AML-193 (cell line): ENCODE data around the gene SMIM45.
"Not testable (repeated sequence)": the region's sequence is repeated elsewhere in the genome, so short reads cannot be mapped to it uniquely, and the experiment has no call there.

Experiments
- DNase-seq, 2 experiments: peaks; one replicate each; lab custom pipeline; 2025; lab: John Stamatoyannopoulos, UW

SMIM45 gene

DNA sequence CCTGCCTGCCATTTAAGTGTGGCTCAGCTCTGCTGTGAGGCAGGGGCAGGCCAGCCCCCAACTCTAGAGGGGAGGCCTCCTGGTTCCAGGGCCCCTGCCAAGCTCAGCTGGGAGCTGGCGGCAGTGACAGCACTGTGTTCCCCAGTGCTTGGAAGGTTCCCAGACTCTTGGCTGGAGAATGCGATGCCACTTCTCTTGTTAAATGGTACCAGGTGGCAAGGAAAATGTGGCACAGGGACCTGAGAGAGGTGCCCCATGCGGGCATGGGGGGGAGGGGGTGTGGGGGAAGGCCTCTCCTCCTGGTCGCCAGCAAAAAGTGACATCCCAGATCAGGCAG lies 17.0 kb upstream of the SMIM45 start:
- DNase-seq = no peak

GRCh38 chr22:41935509-41935908 lies 16.4 kb upstream of the SMIM45 start:
- no peak for DNase-seq

DNA sequence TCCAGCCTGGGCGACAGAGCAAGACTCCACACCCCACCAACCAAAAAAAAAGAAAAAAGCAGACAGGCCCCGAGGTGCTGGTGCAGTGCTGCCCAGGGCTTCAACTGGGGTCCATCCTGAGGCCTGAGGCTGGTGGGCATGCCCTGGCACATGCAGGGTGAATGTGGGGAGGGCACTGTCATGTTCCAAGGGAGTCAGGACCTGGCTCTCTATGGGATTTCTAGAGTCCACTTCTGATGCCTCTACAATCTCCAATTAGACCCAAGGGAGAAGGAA lies 15.1 kb upstream of the SMIM45 start:
- no peak for DNase-seq

DNA sequence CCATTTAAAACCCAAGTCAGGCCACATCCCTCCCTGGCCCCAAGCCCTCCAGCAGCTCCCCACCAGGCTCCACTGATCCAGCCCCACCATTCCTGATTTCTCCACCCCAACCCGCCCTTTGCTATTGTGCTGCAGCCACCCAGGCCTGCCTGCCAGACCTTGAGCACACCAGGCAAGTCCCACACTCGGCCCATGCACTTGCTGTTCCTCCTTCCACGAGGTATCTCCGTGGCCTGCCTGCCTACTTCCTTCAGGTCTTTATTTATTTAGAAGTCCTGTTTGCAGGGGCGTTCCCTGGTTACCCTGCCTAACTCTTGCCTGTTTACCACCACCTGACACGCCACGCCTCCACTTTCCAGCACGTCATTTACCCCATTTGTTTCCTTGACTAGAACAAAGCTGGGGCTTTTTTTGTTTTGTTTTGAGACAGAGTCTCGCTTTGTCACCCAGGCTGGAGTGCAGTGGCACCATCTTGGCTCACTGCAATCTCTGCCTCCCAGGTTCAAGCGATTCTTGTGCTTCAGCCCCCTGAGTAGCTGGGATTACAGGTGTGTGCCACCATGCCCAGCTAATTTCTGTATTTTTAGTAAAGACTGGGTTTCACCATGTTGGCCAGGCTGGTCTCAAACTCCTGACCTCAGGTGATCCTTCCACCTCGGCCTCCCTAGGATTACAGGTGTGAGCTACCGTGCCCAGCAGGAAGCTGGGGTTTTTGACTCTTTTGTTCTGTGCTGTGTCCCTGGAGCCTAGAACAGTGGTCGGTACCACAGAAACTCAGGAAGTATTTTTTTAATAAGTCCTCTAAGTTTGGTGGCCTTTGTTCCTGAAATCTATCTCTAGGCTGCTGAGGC lies 11.7 kb upstream of the SMIM45 start:
- no peak for DNase-seq

GRCh38 chr22:41940832-41941765 lies 10.9 kb upstream of the SMIM45 start:
- DNase-seq = peak; percentile 31 to 49

- DNase-seq = no peak
Observed at GRCh38 chr22:41943661-41944209, 8.2 kb upstream of the SMIM45 start.

DNA sequence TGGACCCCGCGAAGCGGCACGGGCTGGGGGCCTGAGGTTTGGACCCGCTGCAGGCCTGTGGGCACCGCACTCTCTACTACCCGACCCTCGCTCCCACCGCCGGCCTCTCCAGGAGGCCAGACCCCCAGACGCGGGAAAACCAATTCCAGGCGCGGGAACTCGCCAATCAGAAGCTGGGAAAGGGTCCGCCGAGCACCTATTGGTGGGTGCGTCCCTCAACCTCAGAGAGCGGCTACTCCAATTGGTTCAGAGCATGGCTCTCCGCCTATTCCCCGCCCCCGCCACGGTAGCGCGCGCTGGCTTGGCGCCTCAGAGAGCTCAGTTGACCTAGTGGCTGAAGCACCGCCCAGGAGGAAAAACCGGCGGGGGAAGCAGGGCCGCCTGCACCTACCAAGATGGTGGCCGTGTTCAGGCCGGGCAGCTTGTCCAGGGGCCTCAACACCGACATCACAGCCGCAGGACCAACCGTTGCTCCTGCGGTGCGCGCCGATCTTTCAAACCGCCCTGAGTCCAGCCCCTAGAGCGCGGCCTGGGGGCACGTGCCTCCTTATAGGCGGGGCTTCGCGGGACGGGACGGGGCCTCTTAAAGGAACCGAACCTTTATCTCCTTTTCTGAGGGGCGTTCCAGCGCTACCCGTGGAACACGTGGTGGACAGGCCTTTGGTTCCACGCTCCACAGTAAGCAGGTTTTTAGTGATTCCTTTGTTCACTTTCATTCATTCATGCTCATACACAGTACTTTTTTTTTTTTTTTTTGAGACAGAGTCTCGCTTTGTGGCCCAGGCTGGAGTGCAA lies 5.1 kb upstream of the SMIM45 start, which contains the start of gene CENPM:
Gene CENPM (minus strand): TSS at position 524 of the 795 bp plus-strand sequence. CDS start 76 bp downstream, at position 448.
- peak; percentile 87 to 93 for DNase-seq

- DNase-seq = no peak
Observed at GRCh38 chr22:41947424-41948080, 4.4 kb upstream of the SMIM45 start.

- no peak for DNase-seq
Observed at GRCh38 chr22:41948142-41948541, 3.8 kb upstream of the SMIM45 start.

DNA sequence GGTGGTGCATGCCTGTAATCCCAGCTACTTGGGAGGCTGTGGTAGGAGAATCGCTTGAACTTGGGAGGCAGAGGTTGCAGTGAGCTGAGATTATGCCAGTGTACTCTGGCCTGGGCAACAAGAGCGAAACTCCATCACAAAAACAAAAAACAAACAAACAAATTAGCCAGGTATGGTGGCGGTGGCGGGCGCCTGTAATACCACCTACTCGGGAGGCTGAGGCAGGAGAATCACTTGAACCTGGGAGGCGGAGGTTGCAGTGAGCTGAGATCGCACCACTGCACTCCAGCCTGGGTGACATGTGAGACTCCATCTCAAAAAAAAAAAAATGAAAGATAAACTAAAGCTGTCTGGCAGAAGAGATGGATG lies 3.0 kb upstream of the SMIM45 start:
- not testable (repeated sequence) for DNase-seq

DNA sequence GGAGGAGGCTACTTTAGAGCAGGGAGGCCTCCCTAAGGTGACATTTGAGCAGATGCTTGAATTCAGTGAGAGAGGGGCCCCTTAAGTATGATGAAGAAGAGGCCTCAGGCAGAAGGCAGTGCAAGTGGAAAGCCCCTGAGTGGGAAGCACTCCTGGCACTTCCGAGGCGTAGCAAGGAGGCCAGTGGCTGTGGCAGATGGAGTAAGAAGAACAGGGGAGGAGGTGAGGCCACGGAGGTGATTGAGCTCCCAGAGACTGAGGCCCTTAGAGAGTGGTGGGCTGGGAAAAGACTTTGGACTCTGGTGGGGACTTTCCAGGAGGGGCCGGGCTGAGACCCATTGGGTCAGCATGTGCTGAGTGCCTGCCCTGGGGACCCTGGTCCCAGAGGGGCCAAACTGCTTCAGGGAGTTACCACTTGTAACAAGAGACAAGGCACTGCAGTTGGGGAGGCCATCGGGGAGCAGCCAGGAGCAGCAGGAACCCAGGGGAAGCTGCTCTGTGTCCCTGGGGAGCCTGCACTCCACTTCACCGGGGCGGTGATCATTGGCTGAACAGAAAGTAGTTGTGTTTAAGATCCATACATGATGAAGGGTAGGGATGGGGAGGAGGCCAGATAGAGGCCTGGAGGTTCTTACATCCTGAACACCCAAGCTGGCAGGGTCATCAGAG lies 2.5 kb upstream of the SMIM45 start:
- DNase-seq = no peak

GRCh38 chr22:41952713-41953112 lies 763 bp downstream of the SMIM45 start:
- DNase-seq = no peak

- no peak for DNase-seq
Observed at GRCh38 chr22:41957941-41958556, 6.1 kb downstream of the SMIM45 start.

GRCh38 chr22:41963453-41964111 lies 11.6 kb downstream of the SMIM45 start:
- peak; percentile 7 to 8 for DNase-seq

- DNase-seq = no peak
Observed at GRCh38 chr22:41964112-41964491, 12.2 kb downstream of the SMIM45 start.

DNA sequence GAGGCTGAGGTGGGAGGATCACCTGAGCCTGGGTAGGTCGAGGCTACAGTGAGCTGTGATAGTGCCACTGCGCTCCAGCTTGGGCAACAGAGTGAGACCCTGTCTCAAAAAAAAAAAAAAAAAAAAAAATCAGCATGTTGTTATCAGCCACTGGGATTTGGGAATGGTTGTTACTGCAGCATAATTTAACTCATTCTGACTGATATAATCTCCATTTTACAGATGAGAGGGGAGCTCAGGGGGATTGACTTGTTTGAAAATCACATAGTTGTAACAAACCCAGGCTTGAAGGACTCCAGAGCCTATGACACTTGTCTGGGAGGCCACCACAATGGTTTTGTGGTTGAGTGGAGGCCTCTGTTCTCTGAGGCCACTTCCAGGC lies 14.3 kb downstream of the SMIM45 start:
- no peak for DNase-seq

DNA sequence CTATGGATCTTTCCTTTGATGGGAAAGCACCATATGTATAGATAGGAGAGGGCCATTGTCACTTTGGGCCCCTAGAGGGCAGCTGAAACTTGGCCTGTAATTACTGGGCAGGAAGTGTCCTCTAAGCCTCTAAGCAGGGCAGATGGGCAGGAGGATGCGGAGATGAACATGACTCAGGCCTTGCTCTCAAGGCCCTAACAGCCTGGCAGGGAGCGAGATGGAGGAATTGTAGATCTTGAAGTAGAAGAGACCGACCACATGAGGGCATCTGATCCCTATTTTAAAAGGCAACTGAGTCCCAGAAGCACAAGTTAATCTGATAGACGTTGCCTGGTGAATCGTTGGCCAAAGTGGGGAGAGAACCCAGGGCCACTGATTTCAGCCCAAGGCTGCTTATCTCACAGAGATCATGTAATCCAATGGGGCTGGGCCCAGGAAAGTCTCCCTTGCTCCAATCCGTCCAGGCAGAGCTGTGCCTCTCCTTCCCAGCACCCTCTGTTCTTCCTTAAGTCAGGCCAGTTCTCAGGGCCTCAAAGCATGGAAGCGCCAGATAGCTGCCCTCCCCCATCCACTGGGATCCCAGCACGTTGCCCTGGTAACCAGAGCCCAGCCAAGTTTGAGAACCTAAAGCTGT lies 14.8 kb downstream of the SMIM45 start:
- peak; percentile 82 to 88 for DNase-seq

DNA sequence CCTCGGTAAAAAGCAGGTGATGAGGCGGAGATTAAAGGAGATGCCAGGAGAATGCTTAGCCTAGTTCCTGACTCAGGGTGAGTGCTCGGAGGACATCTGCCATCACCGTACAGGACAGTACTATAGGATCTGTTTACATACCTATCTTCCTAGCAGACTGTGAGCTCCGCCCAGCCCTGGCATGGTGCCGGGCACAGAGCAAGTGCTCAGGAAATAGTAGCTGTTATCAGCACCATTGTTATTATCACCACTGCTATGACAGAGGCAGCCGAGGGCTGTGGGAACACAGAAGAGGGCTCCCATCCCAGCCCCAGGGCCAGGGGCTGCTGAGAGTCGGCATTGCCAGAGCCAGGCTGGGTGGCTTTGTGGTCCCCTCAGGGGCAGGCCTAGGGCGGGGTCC lies 16.7 kb downstream of the SMIM45 start:
- DNase-seq = no peak

- DNase-seq = no peak
Observed at GRCh38 chr22:41969110-41969646, 17.2 kb downstream of the SMIM45 start, which contains the start of gene SEPTIN3. TSS of gene SEPTIN3 (plus strand) at chr22:41969443. CDS start at chr22:41971493, 2,050 bp downstream.
